Stimulated activated CD8-positive, alpha-beta memory T cell treated with anti-CD3 and anti-CD28 coated beads, Interleukin-7, amount 100 ng/mL, for 1 hour (primary cell): ENCODE measurements around the gene IKZF3.
"Not testable (repeated sequence)": the region's sequence is repeated elsewhere in the genome, so short reads cannot be mapped to it uniquely, and the experiment has no call there.

Experiments
- DNase-seq, 2 donors: peaks; one replicate each; pipeline ENCODE4 v3.0.0-alpha.2; 2020; ENCODE audit warnings: low read depth in 2 of 2

The IKZF3 gene

DNA sequence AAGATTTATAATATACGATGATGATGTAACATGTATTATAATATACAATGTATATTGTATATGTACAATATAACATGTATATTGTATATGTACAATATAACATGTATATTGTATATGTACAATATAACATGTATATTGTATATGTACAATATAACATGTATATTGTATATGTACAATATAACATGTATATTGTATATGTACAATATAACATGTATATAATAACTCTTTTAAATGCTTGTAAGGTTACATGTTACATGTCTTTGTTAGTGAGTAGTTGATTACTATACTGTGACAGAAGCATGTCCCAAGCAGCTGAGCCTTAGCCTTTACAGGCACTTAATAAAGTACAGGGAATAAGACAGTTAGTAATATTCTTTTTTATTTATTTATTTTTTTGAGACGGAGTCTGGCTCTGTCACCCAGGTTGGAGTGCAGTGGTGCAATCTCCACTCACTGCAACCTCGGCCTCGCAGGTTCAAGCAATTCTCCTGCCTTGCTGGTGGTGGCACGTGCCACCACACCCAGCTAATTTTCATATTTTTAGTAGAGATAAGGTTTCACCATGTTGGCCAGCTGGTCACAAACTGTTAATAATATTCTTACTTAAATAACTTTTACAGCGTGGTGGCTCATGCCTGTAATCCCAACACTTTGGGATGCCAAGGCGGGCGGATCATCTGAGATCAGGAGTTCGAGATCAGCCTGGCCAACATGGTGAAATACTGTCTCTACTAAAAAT is 8.0 kb downstream of the IKZF3 start:
- DNase-seq: not testable (repeated sequence)

- no peak for DNase-seq
Observed at GRCh38 chr17:39854909-39855308, 9.2 kb downstream of the IKZF3 start.

GRCh38 chr17:39852239-39852638 is 11.9 kb downstream of the IKZF3 start:
- DNase-seq: no peak

DNA sequence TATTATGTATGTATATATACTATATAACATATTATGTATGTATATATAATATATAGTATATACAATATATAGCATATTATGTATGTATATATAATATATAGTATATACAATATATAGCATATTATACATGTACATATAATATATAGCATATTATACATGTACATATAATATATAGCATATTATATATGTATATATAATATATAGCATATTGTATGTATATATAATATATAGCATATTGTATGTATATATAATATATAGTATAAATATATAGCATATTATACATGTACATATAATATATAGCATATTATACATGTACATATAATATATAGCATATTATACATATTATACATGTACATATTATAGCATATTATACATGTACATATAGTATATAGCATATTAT is 13.9 kb downstream of the IKZF3 start:
- not testable (repeated sequence) for DNase-seq

DNA sequence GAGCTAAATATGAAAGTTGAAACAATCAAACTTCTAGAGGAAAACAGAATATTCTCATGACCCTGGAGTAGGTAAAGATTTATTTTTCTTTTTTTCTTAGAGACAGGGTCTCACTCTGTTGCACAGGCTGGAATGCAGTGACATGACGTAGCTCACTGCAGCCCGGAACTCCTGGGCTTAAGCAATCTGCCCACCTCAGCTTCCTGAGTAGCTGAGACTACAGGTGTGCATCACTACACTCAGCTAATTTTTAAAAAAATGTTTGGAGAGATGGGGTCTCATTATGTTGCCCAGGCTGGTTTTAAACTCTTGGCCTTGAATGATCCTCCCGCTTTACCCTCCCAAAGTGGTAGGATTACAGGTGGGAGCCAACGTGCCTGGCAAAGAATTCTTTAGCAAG is 15.5 kb downstream of the IKZF3 start:
- no peak for DNase-seq

DNA sequence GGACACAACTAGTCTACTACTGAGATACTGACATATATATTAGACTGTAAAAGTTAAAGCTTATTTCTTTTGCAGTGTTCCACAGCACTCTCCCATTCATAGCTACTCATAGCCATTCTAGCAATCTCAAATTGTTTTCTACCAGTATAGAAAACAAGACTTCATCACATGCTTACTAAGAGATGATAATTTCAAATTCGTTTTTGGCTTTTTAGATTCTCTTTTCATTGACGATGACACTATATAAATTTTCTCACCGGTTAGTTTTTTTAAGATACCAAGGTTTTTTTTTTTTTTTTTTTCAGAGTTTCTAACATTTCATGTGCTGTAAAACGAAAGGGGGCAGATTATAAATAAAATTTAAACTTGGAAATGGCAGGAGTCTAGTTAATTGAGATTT is 17.9 kb downstream of the IKZF3 start:
- DNase-seq: no peak

- DNase-seq: no peak
Observed at GRCh38 chr17:39845052-39845846, 18.9 kb downstream of the IKZF3 start.

GRCh38 chr17:39841134-39841683 is 22.9 kb downstream of the IKZF3 start:
- no peak for DNase-seq

- no peak for DNase-seq
Observed at GRCh38 chr17:39838784-39839183, 25.3 kb downstream of the IKZF3 start.

DNA sequence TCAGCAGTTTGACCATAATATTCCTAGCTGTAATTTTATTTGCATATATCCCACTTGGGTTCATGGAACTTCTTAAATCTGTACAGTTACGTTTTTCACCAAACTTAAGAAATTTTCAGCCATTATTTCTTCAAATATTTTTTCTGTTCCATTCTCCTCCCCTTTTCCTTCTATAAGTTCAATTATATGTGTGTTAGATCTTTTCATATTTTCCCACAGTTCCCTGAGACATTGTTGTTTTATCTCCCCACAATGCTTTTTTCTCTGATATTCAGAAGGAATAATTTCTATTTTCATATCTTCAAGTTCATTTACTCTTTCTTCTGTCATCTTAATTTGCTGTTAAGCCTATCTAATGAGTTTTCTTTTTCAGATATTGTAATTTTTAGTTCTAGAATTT is 26.1 kb downstream of the IKZF3 start:
- no peak for DNase-seq

DNA sequence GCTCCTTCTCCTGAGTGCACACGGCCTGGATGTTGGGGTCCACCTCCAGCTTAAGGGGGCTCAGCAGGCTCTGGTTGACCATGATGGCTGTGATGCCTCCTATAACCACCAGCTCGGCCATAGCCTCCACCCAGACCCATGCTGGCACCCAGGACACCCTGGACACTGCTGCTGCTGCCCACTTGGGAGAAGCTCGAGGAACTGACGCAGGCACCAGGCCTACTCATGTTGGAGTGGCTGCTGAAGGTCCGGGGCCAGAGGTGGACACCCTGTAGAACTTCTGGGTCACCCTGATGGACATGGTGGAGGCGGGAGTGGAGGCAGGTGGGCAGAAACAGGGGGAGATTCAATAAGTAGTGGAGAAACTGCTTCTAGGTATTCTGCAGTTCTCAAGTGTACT is 28.0 kb downstream of the IKZF3 start:
- DNase-seq: no peak

- no peak for DNase-seq
Observed at GRCh38 chr17:39835038-39835786, 28.9 kb downstream of the IKZF3 start.

GRCh38 chr17:39834017-39834416 is 30.1 kb downstream of the IKZF3 start:
- no peak for DNase-seq

DNA sequence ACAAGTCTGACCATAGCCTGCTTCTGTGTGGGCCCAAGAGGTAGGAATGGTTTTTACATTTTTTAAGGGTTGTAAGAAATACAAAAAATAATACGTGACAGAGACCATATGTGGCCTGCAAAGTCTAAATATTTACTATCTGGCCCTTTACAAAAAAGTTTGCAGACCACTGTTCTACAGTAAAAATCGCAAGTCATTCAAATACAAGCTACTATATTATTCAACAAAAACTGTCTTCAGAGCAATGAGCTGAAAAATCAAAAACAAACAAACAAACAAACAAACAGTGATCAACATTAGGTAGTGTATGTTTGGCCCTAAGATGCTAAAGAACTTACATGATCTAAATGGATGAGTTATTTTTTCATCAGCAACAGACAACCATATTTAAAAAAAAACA is 32.5 kb downstream of the IKZF3 start:
- DNase-seq: no peak

DNA sequence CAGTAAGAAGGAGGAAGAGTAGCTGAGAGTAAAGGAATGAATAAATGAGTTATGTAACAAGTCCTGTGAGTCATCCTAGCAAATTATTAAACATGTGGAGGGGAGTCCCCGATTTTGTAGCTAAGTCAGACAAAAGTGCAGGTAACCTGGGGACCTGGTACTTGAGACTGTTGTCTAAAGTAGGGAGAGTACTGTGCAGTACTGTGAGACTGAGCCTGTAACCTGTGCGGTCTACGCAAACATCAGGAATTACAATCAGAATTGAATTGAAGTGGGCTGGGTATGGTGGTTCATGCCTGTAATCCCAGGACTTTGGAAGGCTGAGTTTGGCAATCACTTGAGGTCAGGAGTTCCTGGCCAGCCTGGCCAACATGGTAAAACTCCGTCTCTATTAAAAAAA is 35.7 kb downstream of the IKZF3 start:
- no peak for DNase-seq

DNA sequence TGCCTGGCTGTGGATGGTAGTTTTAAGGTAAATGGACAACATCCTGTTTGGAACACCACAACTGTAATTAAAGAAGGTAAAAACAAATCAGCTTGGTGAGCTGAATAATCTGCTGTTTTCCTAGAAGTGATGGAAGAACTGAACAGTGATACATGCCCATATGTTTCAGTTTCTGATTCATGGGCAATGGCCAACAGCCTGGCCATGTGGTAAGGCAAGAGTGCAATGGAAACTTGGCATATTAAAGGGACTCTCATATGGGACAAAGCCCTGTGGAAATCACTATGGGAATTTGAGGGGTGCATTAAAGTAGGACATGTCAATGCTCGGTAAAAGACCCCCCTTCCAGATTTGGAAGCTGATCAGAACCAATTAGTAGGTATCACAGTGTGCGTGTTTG is 37.8 kb downstream of the IKZF3 start:
- no peak for DNase-seq

DNA sequence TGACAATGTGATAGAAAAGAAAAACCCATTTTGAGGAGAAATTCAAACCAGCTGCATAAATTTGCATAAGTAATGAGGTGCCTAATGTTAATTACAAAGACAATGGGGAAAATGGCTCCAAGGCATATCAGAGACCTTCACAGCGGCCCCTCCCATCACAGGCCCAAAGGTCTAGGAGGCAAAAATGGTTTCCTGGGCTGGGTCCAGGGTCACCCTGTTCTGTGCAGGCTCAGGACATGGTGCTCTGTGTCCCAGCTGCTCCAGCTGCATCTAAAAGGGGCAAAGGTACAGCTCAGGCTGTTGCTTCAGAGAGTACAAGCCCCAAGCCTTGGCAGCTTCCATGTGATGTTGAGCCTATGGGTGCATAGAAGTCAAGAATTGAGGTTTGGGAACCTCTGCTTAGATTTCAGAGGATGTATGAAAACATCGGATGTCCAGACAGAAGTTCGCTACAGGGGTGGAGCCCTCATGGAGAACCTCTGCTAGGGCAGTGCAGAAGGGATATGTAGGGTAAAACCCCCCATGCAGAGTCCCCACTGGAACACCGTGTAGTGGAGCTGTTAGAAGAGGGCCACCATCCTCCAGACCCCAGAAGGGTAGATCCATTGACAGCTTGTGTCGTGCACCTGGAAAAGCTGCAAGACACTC is 40.6 kb downstream of the IKZF3 start:
- DNase-seq: no peak

DNA sequence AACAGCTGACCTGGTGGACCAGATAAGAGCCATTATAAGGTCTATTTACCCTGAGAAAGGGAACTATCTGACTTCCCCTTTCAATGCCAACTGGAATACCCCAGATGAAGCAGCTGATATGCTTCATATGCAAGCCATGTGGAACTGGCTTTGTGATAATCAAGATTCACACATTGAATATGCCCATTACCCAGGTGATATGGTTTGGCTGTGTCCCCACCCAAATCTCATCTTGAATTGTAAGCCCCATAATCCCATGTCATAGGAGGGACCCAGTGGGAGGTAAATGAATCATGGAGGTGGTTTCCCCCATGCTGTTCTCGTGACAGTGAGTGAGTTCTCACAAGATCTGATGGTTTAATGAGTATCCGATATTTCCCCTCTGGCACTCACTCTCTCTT is 42.1 kb downstream of the IKZF3 start:
- DNase-seq: no peak

DNA sequence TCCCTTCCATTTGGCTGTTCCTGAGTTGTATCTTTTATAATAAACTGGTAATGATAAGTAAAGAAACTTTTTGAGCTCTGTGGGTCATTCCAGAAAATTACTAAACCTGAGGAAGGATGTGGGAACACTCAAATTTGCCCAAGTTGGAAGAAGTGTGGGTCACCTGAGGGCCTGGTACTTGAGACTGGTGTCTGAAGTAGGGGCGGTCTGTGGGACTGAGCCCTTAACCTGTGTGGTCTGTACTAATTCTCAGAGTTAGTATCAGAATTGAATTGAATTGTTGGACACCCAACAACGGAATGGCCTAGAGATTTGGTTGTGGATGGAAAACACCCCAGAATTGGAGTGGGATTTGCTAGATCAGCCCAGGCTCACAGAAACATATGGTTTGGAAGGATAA is 43.1 kb downstream of the IKZF3 start:
- no peak for DNase-seq

DNA sequence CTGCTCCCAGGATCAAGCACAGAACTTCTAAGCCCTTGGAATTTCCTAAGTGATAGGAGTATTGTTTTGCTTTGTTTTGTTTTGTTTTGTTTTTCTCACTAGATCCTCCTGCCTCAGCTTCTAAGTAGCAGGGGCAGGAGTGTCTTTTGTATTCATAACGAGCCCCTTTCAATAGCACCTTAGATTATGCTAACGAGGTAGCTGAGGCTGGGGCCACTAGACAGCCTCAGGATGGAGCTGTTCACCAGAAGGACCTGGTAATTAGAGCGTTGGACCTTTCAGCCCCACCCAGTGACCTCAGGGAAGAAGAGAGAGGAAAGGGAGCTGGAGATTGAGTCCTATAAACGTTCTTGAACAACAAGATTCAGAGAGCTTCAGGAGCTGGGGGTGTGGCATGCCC is 43.6 kb downstream of the IKZF3 start:
- no peak for DNase-seq

- DNase-seq: no peak
Observed at GRCh38 chr17:39818358-39819000, 45.6 kb downstream of the IKZF3 start.
